GM21737 (cell line): Measurements from ENCODE around the gene GNGT2.
"Not testable (repeated sequence)": the region's sequence is repeated elsewhere in the genome, so short reads cannot be mapped to it uniquely, and the experiment has no call there.

ENCODE experiments used
- ATAC-seq: cut with Tn5 transposase; IDR thresholded peaks from one replicate; pipeline ENCODE4 v1.9.1; 2021; ENCODE audit warnings: mild to moderate bottlenecking, moderate library complexity; ENCODE audit not compliant: unreplicated experiment

GNGT2 gene

GRCh38 chr17:49213399-49213798 lies 3.0 kb upstream of the GNGT2 start:
- no peak for ATAC-seq

- ATAC-seq = no peak
Observed at GRCh38 chr17:49209061-49209571, 1.3 kb downstream of the GNGT2 start.

GRCh38 chr17:49204516-49204915 lies 5.9 kb downstream of the GNGT2 start:
- no peak for ATAC-seq

- no peak for ATAC-seq
Observed at GRCh38 chr17:49203796-49204195, 6.6 kb downstream of the GNGT2 start.

GRCh38 chr17:49201481-49201927 lies 8.9 kb downstream of the GNGT2 start:
- no peak for ATAC-seq

GRCh38 chr17:49200423-49201083 lies 9.8 kb downstream of the GNGT2 start:
- no peak for ATAC-seq

GRCh38 chr17:49198211-49198610 lies 12.2 kb downstream of the GNGT2 start:
- ATAC-seq = no peak

- ATAC-seq = no peak
Observed at GRCh38 chr17:49197346-49197998, 12.9 kb downstream of the GNGT2 start.

- ATAC-seq = no peak
Observed at GRCh38 chr17:49196520-49196919, 13.9 kb downstream of the GNGT2 start.

- ATAC-seq = no peak
Observed at GRCh38 chr17:49195751-49196150, 14.6 kb downstream of the GNGT2 start.

GRCh38 chr17:49194297-49194607 lies 16.1 kb downstream of the GNGT2 start:
- ATAC-seq = no peak

- no peak for ATAC-seq
Observed at GRCh38 chr17:49193513-49194296, 16.7 kb downstream of the GNGT2 start.

- ATAC-seq = peak; percentile 37
Observed at GRCh38 chr17:49191917-49192741, 18.2 kb downstream of the GNGT2 start.

- ATAC-seq = peak; percentile 9
Observed at GRCh38 chr17:49191409-49191916, 18.9 kb downstream of the GNGT2 start.

GRCh38 chr17:49190932-49191331 lies 19.4 kb downstream of the GNGT2 start:
- no peak for ATAC-seq

- ATAC-seq = no peak
Observed at GRCh38 chr17:49187301-49187700, 23.1 kb downstream of the GNGT2 start.

- not testable (repeated sequence) for ATAC-seq
Observed at GRCh38 chr17:49185381-49185780, 25.0 kb downstream of the GNGT2 start.

GRCh38 chr17:49184522-49184921 lies 25.9 kb downstream of the GNGT2 start:
- not testable (repeated sequence) for ATAC-seq

GRCh38 chr17:49183801-49184200 lies 26.6 kb downstream of the GNGT2 start:
- ATAC-seq = no peak

- ATAC-seq = no peak
Observed at GRCh38 chr17:49183341-49183740, 27.0 kb downstream of the GNGT2 start.
